ENCODE measurements around the gene GLRA1.

DNA sequence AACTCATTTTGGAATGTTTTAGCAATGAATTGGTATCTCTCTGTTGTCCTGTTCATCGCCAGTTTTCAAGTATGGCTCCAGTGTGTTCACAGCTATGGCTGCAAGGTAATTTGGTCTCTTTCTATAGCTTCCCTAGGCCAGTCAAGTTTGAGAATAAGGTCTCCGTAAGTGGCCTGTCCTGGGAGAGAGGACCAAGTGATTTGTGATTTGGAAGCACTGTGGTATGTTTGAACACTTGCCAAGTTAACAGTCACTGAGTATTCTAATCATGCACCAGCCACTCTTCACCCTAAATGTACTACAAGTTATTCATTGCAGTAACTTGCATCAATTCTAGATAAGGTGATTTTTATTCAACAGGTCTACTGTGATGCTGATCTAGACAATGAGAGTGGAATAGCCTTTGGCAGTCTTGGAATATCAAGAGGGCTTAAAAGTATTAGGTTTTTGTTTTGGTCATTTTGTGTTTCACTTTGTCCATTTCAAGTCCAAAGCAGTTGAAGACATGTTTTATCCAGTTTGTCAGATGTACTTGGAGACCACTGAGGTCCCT is 111.8 kb downstream of the GLRA1 start:
- TF ChIP-seq CTCF (IDR thresholded peaks at IDR 0.05 in 2 of 3, conservative IDR thresholded peaks at IDR 0.05 in 1 of 3; ENCODE audit: borderline replicate concordance in 1 of 3, insufficient read depth in 1 of 3, low read depth in 2 of 3, low read length in 2 of 3) (no peak), RAD21 (IDR thresholded peaks at IDR 0.05; ENCODE audit: low read depth) (no peak), EZH2 (IDR thresholded peaks at IDR 0.05) (no peak)
